NCI-H345 treated with DMSO at 0.1 percent for 48 hours (cell line): ENCODE results near the gene MT1F.

Experiments used
- DNase-seq: peaks from one replicate; lab custom pipeline; 2025; ENCODE audit not compliant: unreplicated experiment; lab: John Stamatoyannopoulos, UW

Gene MT1F

GRCh38 chr16:56625140-56625942, 32.4 kb upstream of the MT1F start, which contains the start of gene MT1E:
Gene MT1E (plus strand): TSS chr16:56625781. CDS start chr16:56625852, 71 bp downstream.
- DNase-seq: no peak

- DNase-seq: no peak
These were observed 31.7 kb upstream of the MT1F start for GRCh38 chr16:56625943-56626654.

- DNase-seq: no peak
These were observed 31.1 kb upstream of the MT1F start for GRCh38 chr16:56626685-56627084.

- DNase-seq: no peak
These were observed 29.0 kb upstream of the MT1F start for GRCh38 chr16:56628486-56629350.

- DNase-seq: no peak
These were observed 28.2 kb upstream of the MT1F start for GRCh38 chr16:56629531-56629930.

GRCh38 chr16:56630134-56630533, 27.6 kb upstream of the MT1F start:
- DNase-seq: no peak

GRCh38 chr16:56631197-56631596, 26.6 kb upstream of the MT1F start:
- no peak for DNase-seq

GRCh38 chr16:56631832-56632155, 26.0 kb upstream of the MT1F start:
- no peak for DNase-seq

- DNase-seq: no peak
These were observed 25.5 kb upstream of the MT1F start, which contains the start of gene MT1M for GRCh38 chr16:56632156-56632847. Gene MT1M (plus strand): TSS chr16:56632659. CDS start chr16:56632732, 73 bp downstream.

- no peak for DNase-seq
These were observed 24.9 kb upstream of the MT1F start for GRCh38 chr16:56632848-56633365.

GRCh38 chr16:56633535-56633934, 24.2 kb upstream of the MT1F start:
- no peak for DNase-seq

- no peak for DNase-seq
These were observed 22.9 kb upstream of the MT1F start for GRCh38 chr16:56634715-56635440.

- DNase-seq: no peak
These were observed 22.3 kb upstream of the MT1F start for GRCh38 chr16:56635441-56635967.

- no peak for DNase-seq
These were observed 20.9 kb upstream of the MT1F start for GRCh38 chr16:56636616-56637413.

- no peak for DNase-seq
These were observed 19.7 kb upstream of the MT1F start, which contains the start of gene MT1A for GRCh38 chr16:56637814-56638750. Gene MT1A (plus strand): TSS chr16:56638666. CDS start chr16:56638739, 73 bp downstream.

- no peak for DNase-seq
These were observed 18.7 kb upstream of the MT1F start for GRCh38 chr16:56639045-56639444.

- DNase-seq: no peak
These were observed 17.7 kb upstream of the MT1F start for GRCh38 chr16:56640076-56640475.

- no peak for DNase-seq
These were observed 16.6 kb upstream of the MT1F start for GRCh38 chr16:56641166-56641565.
